ENCODE results near the gene USO1. TPM values are rescaled to one million over a fixed set of nuclear protein-coding genes. Genes with fewer than 3 reads are reported as not detected.
"Not testable (repeated sequence)": the region's sequence is repeated elsewhere in the genome, so short reads cannot be mapped to it uniquely, and the experiment has no call there.

USO1 gene
- total and polyA plus RNA-seq, 7 experiments from 2014 or later, result 17.8 to 54.8 (median 30.4) TPM

DNA sequence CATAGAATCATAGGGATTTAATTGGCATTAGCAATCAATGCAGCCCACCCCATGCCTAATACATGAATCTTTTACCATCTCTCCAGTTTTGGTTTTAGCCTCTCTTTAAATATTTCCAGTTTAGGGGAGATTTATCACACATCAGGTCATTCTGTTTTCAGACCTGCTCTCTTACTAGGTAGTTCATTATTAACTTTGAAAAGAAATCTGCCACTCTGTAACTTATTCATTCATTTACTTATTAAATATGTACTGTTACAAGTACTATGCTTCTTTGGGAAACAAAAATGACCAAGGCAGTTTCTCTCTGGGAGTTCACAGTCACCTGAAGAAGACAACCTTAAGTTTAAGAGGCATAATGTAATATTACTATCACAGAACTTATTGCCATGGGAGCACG is 62.1 kb downstream of the USO1 start:
- CTCF ChIA-PET, result no interaction called here

GRCh38 chr4:75786938-75787337 is 62.6 kb downstream of the USO1 start:
- no peak for DNase-seq
- Histone ChIP-seq H3K9me3 (ENCODE audit: control insufficient read depth in 2 of 3, low read length in 3 of 3) (no peaks in the 10 kb centered on the region), H3K36me3 (ENCODE audit: control insufficient read depth in 2 of 3, insufficient read depth in 3 of 3, low read length in 3 of 3) (peaks cover 12 to 34% (median 14%) of the 10 kb centered on the region in 3 experiments), H3K4me3 (ENCODE audit: low read length) (no peak overlapping the region), H3K27me3 (ENCODE audit: control insufficient read depth in 2 of 2, insufficient read depth in 2 of 2, low read length in 2 of 2) (no peaks in the 10 kb centered on the region), H3K27ac (ENCODE audit: low read depth, low read length) (no peak overlapping the region), H3K4me1 (ENCODE audit: control insufficient read depth in 2 of 2, insufficient read depth in 2 of 2, low read length in 2 of 2) (no peaks in the 10 kb centered on the region)
- H3K4me1 Mint-ChIP-seq, result peaks cover 0 to 4% (median 0%) of the 10 kb centered on the region in 7 donors
- no peaks in the 10 kb centered on the region for H3K27me3 Mint-ChIP-seq
- H3K27ac Mint-ChIP-seq, result no peak overlapping the region
- peaks cover 0 to 41% (median 13%) of the 10 kb centered on the region in 5 donors for H3K36me3 Mint-ChIP-seq
- ChIA-PET CTCF (interaction anchor here (0.6 kb wide), 1 partner anchor 11 kb away, joined by 3 read pairs; no protein-coding TSS in a partner anchor), POLR2A (no interaction called here)
- H3K4me3 Mint-ChIP-seq, result no peak overlapping the region
- no peak for ATAC-seq
- intact Hi-C loops (cut with micrococcal nuclease), result loop anchor here in 1 of 2 donors (2.0 to 10.0 kb wide), 2 partner anchors 14 to 328 kb away; no protein-coding TSS in a partner anchor
- no peaks in the 10 kb centered on the region for H3K9me3 Mint-ChIP-seq

More for the DNA sequence above, 62.1 kb downstream of the USO1 start:
- H3K4me1 ChIP-seq (ENCODE audit: control insufficient read depth in 2 of 2, insufficient read depth in 2 of 2, low read length in 2 of 2), result no peaks in the 10 kb centered on the region
- Mint-ChIP-seq H3K36me3 (peaks cover 0 to 44% (median 16%) of the 10 kb centered on the region in 5 donors), H3K4me1 (peaks cover 0 to 4% (median 0%) of the 10 kb centered on the region in 7 donors), H3K27ac (no peak overlapping the region), H3K27me3 (no peaks in the 10 kb centered on the region), H3K9me3 (no peaks in the 10 kb centered on the region), H3K4me3 (no peak overlapping the region)
- no peak overlapping the region for H3K4me3 ChIP-seq (ENCODE audit: low read length)
- H3K9me3 ChIP-seq (ENCODE audit: control insufficient read depth in 2 of 3, low read length in 3 of 3), result no peaks in the 10 kb centered on the region
- intact Hi-C loops (cut with micrococcal nuclease), result loop anchor here in 1 of 2 donors (2.0 to 10.0 kb wide), 2 partner anchors 14 to 328 kb away; no protein-coding TSS in a partner anchor
- peaks cover 12 to 34% (median 14%) of the 10 kb centered on the region in 3 experiments for H3K36me3 ChIP-seq (ENCODE audit: control insufficient read depth in 2 of 3, insufficient read depth in 3 of 3, low read length in 3 of 3)
- no peaks in the 10 kb centered on the region for H3K27me3 ChIP-seq (ENCODE audit: control insufficient read depth in 2 of 2, insufficient read depth in 2 of 2, low read length in 2 of 2)
- POLR2A ChIA-PET, result no interaction called here
- no peak for ATAC-seq
- DNase-seq, result no peak
- H3K27ac ChIP-seq (ENCODE audit: low read depth, low read length), result no peak overlapping the region

- no peaks in the 10 kb centered on the region for H3K9me3 Mint-ChIP-seq
- H3K4me3 Mint-ChIP-seq, result no peak overlapping the region
Measured at GRCh38 chr4:75790024-75790423, 65.6 kb downstream of the USO1 start.

GRCh38 chr4:75800972-75801371 is 76.6 kb downstream of the USO1 start:
- ATAC-seq (no peak), DNase-seq (no peak)
- peaks cover 4 to 52% (median 21%) of the 10 kb centered on the region in 5 donors for H3K36me3 Mint-ChIP-seq
- no peaks in the 10 kb centered on the region for H3K27me3 ChIP-seq (ENCODE audit: control insufficient read depth in 2 of 2, insufficient read depth in 2 of 2, low read length in 2 of 2)
- H3K9me3 ChIP-seq (ENCODE audit: control insufficient read depth in 2 of 3, low read length in 3 of 3), result no peaks in the 10 kb centered on the region
- no peak overlapping the region for H3K27ac ChIP-seq (ENCODE audit: low read depth, low read length)
- H3K4me3 Mint-ChIP-seq, result no peak overlapping the region
- H3K4me1 ChIP-seq (ENCODE audit: control insufficient read depth in 2 of 2, insufficient read depth in 2 of 2, low read length in 2 of 2), result no peaks in the 10 kb centered on the region
- H3K4me1 Mint-ChIP-seq, result no peaks in the 10 kb centered on the region
- ChIA-PET POLR2A (no interaction called here), CTCF (no interaction called here)
- no peak overlapping the region for H3K27ac Mint-ChIP-seq
- no peak overlapping the region for H3K4me3 ChIP-seq (ENCODE audit: low read length)
- H3K36me3 ChIP-seq (ENCODE audit: control insufficient read depth in 2 of 3, insufficient read depth in 3 of 3, low read length in 3 of 3), result peaks cover 7 to 26% (median 7%) of the 10 kb centered on the region in 3 experiments
- intact Hi-C loops (cut with micrococcal nuclease), result no loop called here
- H3K27me3 Mint-ChIP-seq, result no peaks in the 10 kb centered on the region
- no peaks in the 10 kb centered on the region for H3K9me3 Mint-ChIP-seq

More at GRCh38 chr4:75790024-75790423, 65.6 kb downstream of the USO1 start:
- H3K9me3 ChIP-seq (ENCODE audit: control insufficient read depth in 2 of 3, low read length in 3 of 3), result no peaks in the 10 kb centered on the region
- peaks cover 0 to 43% (median 15%) of the 10 kb centered on the region in 5 donors for H3K36me3 Mint-ChIP-seq
- ChIA-PET POLR2A (no interaction called here), CTCF (no interaction called here)
- DNase-seq (no peak), ATAC-seq (no peak)
- H3K27me3 Mint-ChIP-seq, result no peaks in the 10 kb centered on the region
- intact Hi-C loops (cut with micrococcal nuclease), result no loop called here
- no peak overlapping the region for H3K27ac ChIP-seq (ENCODE audit: low read depth, low read length)
- H3K36me3 ChIP-seq (ENCODE audit: control insufficient read depth in 2 of 3, insufficient read depth in 3 of 3, low read length in 3 of 3), result peaks cover 5 to 15% (median 10%) of the 10 kb centered on the region in 3 experiments
- no peaks in the 10 kb centered on the region for H3K27me3 ChIP-seq (ENCODE audit: control insufficient read depth in 2 of 2, insufficient read depth in 2 of 2, low read length in 2 of 2)
- H3K4me1 Mint-ChIP-seq, result peaks cover 0 to 5% (median 0%) of the 10 kb centered on the region in 7 donors
- H3K4me3 ChIP-seq (ENCODE audit: low read length), result no peak overlapping the region
- no peaks in the 10 kb centered on the region for H3K4me1 ChIP-seq (ENCODE audit: control insufficient read depth in 2 of 2, insufficient read depth in 2 of 2, low read length in 2 of 2)
- H3K27ac Mint-ChIP-seq, result peak overlapping the region in 1 of 9 donors; percentile 66

DNA sequence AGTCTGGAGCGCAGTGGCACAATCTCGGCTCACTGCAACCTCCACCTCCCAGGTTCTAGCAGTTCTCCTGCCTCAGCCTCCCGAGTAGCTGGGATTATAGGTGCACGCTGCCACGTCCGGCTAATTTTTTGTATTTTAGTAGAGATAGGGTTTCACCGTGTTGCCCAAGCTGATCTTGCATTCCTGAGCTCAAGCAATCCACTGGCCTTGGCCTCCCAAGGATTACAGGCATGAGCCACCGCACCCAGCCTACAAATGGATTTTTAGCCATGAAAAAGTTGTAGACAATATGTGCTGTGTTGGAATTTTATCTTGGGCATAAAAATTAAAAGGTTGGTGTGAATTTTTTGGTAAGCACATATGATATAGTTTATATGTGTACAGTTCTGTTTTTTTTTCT is 81.7 kb downstream of the USO1 start:
- H3K9me3 Mint-ChIP-seq; H3K27me3 Mint-ChIP-seq; H3K4me1 ChIP-seq (ENCODE audit: control insufficient read depth in 2 of 2, insufficient read depth in 2 of 2, low read length in 2 of 2); POLR2A ChIA-PET; DNase-seq; intact Hi-C loops (cut with micrococcal nuclease); CTCF ChIA-PET; H3K27ac Mint-ChIP-seq; H3K4me1 Mint-ChIP-seq; H3K27ac ChIP-seq (ENCODE audit: low read depth, low read length); H3K27me3 ChIP-seq (ENCODE audit: control insufficient read depth in 2 of 2, insufficient read depth in 2 of 2, low read length in 2 of 2); ATAC-seq; H3K4me3 Mint-ChIP-seq; H3K4me3 ChIP-seq (ENCODE audit: low read length); H3K9me3 ChIP-seq (ENCODE audit: control insufficient read depth in 2 of 3, low read length in 3 of 3): not testable (repeated sequence)
- H3K36me3 ChIP-seq (ENCODE audit: control insufficient read depth in 2 of 3, insufficient read depth in 3 of 3, low read length in 3 of 3), result peaks cover 3 to 44% (median 17%) of the 10 kb centered on the region in 3 experiments
- peaks cover 14 to 43% (median 27%) of the 10 kb centered on the region in 5 donors for H3K36me3 Mint-ChIP-seq

- Mint-ChIP-seq H3K4me1 (no peaks in the 10 kb centered on the region), H3K27ac (no peak overlapping the region), H3K27me3 (no peaks in the 10 kb centered on the region), H3K4me3 (no peak overlapping the region), H3K36me3 (peaks cover 4 to 27% (median 18%) of the 10 kb centered on the region in 5 donors), H3K9me3 (no peaks in the 10 kb centered on the region)
- Histone ChIP-seq H3K27ac (ENCODE audit: low read depth, low read length) (no peak overlapping the region), H3K4me3 (ENCODE audit: low read length) (no peak overlapping the region), H3K27me3 (ENCODE audit: control insufficient read depth in 2 of 2, insufficient read depth in 2 of 2, low read length in 2 of 2) (no peaks in the 10 kb centered on the region), H3K9me3 (ENCODE audit: control insufficient read depth in 2 of 3, low read length in 3 of 3) (no peaks in the 10 kb centered on the region), H3K36me3 (ENCODE audit: control insufficient read depth in 2 of 3, insufficient read depth in 3 of 3, low read length in 3 of 3) (peaks cover 0 to 14% (median 0%) of the 10 kb centered on the region in 3 experiments), H3K4me1 (ENCODE audit: control insufficient read depth in 2 of 2, insufficient read depth in 2 of 2, low read length in 2 of 2) (no peaks in the 10 kb centered on the region)
- no peak for ATAC-seq
- POLR2A ChIA-PET, result interaction anchor here (0.6 kb wide), 1 partner anchor 299 kb away, joined by 5 read pairs; no protein-coding TSS in a partner anchor
- CTCF ChIA-PET, result no interaction called here
- intact Hi-C loops (cut with micrococcal nuclease), result no loop called here
- no peak for DNase-seq
Measured at GRCh38 chr4:75817901-75818300, 93.5 kb downstream of the USO1 start.

DNA sequence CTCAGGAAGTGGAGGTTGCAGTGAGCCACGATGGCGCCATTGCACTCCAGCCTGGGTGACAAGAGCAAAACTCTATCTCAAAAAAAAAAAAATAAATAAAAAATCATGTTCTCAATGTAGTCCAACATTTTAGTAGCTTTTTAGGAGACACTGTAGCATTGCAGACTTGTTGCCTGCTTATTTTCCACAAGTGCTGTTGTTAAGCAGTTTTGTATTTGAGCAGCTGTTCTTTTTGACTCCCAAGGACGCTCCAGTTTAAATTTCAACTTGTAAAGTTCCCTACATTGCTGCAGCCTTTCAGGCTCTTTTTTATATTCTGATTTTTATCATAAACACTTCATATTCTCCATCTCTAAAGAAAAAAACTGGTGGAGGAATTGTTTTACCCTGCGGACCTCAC is 94.7 kb downstream of the USO1 start:
- Histone ChIP-seq H3K9me3 (ENCODE audit: control insufficient read depth in 2 of 3, low read length in 3 of 3) (no peaks in the 10 kb centered on the region), H3K27ac (ENCODE audit: low read depth, low read length) (no peak overlapping the region), H3K36me3 (ENCODE audit: control insufficient read depth in 2 of 3, insufficient read depth in 3 of 3, low read length in 3 of 3) (peaks cover 0 to 7% (median 0%) of the 10 kb centered on the region in 3 experiments), H3K4me1 (ENCODE audit: control insufficient read depth in 2 of 2, insufficient read depth in 2 of 2, low read length in 2 of 2) (no peaks in the 10 kb centered on the region), H3K27me3 (ENCODE audit: control insufficient read depth in 2 of 2, insufficient read depth in 2 of 2, low read length in 2 of 2) (no peaks in the 10 kb centered on the region), H3K4me3 (ENCODE audit: low read length) (no peak overlapping the region)
- Mint-ChIP-seq H3K9me3 (no peaks in the 10 kb centered on the region), H3K4me1 (no peaks in the 10 kb centered on the region), H3K36me3 (peaks cover 4 to 18% (median 18%) of the 10 kb centered on the region in 5 donors), H3K27me3 (no peaks in the 10 kb centered on the region), H3K27ac (no peak overlapping the region), H3K4me3 (no peak overlapping the region)
- CTCF ChIA-PET, result no interaction called here
- intact Hi-C loops (cut with micrococcal nuclease), result no loop called here
- POLR2A ChIA-PET, result interaction anchor here (0.6 kb wide), 1 partner anchor 155 kb away, joined by 3 read pairs; no protein-coding TSS in a partner anchor
- ATAC-seq (no peak), DNase-seq (no peak)
